Right atrium auricular region (tissue), 2 donors: ENCODE results near the gene ZBTB6. TPM values are rescaled to one million over a fixed set of nuclear protein-coding genes. Genes with fewer than 3 reads are reported as not detected.
"Not testable (repeated sequence)": the region's sequence is repeated elsewhere in the genome, so short reads cannot be mapped to it uniquely, and the experiment has no call there.

Source experiments
- DNase-seq: peaks from one replicate; pipeline ENCODE4 v3.0.0-alpha.2; 2019; ENCODE audit warnings: low spot score
- H3K27ac ChIP-seq, 2 donors: fragments of 200-600 bp; sonication (generic); 1 replicate in 1 of 2; 2 replicates in 1 of 2; pipeline ENCODE4 v1.5.1; 2016 to 2019
- H3K27me3 ChIP-seq, 2 donors: fragments of 200-600 bp; sonication (generic); one replicate each; pipeline versions ENCODE4 v1.5.1 to v1.6.0; 2017 to 2019
- H3K36me3 ChIP-seq: fragments of 200-600 bp; sonication (generic); one replicate; pipeline ENCODE4 v1.5.1; 2016
- H3K4me1 ChIP-seq, 2 donors: fragments of 200-600 bp; sonication (generic); one replicate each; pipeline versions ENCODE4 v1.5.1 to v1.6.0; 2017 to 2019
- H3K4me3 ChIP-seq, 2 donors: fragments of 200-600 bp; sonication (generic); 1 replicate in 1 of 2; 2 replicates in 1 of 2; pipeline ENCODE4 v1.5.1; 2017 to 2019; ENCODE audit warnings: mild to moderate bottlenecking in 1 of 2, moderate library complexity in 1 of 2
- H3K9me3 ChIP-seq, 2 donors: fragments of 200-600 bp; sonication (generic); one replicate each; pipeline ENCODE4 v1.5.1; 2019
- total RNA-seq, 2 donors: library from RNA; depleted of rRNA; stranded (reverse); fragments of >200 nt; gene quantifications; one replicate each; pipeline ENCODE4 v1.1.0, GENCODE V29; 2016
- TF ChIP-seq, protein P1 (sequence below), 2 donors: fragments of 200-600 bp; sonication (generic); IDR thresholded peaks; one replicate each; pipeline ENCODE4 v1.5.1; 2019; ENCODE audit warnings: antibody characterized with exemption in 2 of 2

The ZBTB6 gene
- total RNA-seq, 2 donors from 2014 or later = 6.3 to 6.8 TPM

DNA sequence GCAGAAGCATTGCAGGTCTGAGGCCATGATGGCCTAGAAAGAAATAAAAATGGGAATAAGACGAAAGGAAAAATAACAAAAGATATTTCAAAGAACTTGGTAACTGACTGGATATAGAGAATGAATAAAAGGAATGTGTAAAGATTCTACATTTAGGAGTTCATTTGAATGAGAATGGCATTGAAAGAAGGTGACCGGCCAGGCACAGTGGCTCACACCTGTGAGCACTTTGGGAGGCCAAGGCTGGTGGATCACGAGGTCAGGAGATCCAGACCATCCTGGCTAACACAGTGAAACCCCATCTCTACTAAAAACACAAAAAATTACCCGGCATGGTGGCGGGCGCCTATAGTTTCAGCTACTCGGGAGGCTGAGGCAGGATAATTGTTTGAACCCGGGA, 9.6 kb upstream of the ZBTB6 start:
- Histone ChIP-seq H3K4me1 (no peaks in the 10 kb centered on the region), H3K9me3 (no peaks in the 10 kb centered on the region), H3K36me3 (peaks cover 15% of the 10 kb centered on the region), H3K27ac (no peak overlapping the region), H3K27me3 (no peaks in the 10 kb centered on the region), H3K4me3 (no peak overlapping the region)
- TF ChIP-seq, protein P1, sequence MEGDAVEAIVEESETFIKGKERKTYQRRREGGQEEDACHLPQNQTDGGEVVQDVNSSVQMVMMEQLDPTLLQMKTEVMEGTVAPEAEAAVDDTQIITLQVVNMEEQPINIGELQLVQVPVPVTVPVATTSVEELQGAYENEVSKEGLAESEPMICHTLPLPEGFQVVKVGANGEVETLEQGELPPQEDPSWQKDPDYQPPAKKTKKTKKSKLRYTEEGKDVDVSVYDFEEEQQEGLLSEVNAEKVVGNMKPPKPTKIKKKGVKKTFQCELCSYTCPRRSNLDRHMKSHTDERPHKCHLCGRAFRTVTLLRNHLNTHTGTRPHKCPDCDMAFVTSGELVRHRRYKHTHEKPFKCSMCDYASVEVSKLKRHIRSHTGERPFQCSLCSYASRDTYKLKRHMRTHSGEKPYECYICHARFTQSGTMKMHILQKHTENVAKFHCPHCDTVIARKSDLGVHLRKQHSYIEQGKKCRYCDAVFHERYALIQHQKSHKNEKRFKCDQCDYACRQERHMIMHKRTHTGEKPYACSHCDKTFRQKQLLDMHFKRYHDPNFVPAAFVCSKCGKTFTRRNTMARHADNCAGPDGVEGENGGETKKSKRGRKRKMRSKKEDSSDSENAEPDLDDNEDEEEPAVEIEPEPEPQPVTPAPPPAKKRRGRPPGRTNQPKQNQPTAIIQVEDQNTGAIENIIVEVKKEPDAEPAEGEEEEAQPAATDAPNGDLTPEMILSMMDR (IDR thresholded peaks at IDR 0.05) = no peak
- DNase-seq = no peak

DNA sequence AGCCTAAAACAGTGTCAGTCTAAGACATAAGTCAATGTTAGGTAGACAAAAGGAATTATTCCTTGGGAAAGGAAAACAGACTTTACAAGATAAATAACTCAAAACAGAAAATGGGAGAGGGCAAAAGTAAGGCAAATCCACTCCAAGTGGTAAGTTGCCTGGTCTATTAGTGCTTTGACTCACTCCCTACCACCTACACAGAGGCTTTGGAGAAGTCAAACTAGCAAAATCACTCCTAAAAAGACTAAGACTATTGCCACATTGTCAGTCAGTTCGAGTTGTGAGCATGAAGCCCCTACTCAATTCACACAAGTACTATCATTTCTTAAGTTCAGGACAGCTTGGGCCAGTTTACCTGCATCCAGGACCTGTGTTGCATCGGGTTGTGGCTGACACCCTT, 5.2 kb upstream of the ZBTB6 start:
- DNase-seq = no peak
- Histone ChIP-seq H3K4me1 (peaks cover 0 to 5% of the 10 kb centered on the region in 2 donors), H3K9me3 (no peaks in the 10 kb centered on the region), H3K27me3 (no peaks in the 10 kb centered on the region), H3K27ac (no peak overlapping the region), H3K36me3 (peaks cover 15% of the 10 kb centered on the region), H3K4me3 (no peak overlapping the region)
- TF ChIP-seq, protein P1 (IDR thresholded peaks at IDR 0.05) = no peak

- peak overlapping the region; percentile 58 to 83 for H3K27ac ChIP-seq
- peaks cover 10% of the 10 kb centered on the region for H3K36me3 ChIP-seq
- H3K9me3 ChIP-seq = no peaks in the 10 kb centered on the region
- H3K27me3 ChIP-seq = no peaks in the 10 kb centered on the region
- TF ChIP-seq, protein P1 (IDR thresholded peaks at IDR 0.05) = no peak
- DNase-seq = no peak
- peak overlapping the region; percentile 57 to 76 for H3K4me3 ChIP-seq
- H3K4me1 ChIP-seq = peaks cover 0 to 9% of the 10 kb centered on the region in 2 donors
These were observed 506 bp downstream of the ZBTB6 start for GRCh38 chr9:122912671-122912963.

- H3K4me3 ChIP-seq, H3K27me3 ChIP-seq, DNase-seq, H3K27ac ChIP-seq, H3K36me3 ChIP-seq, H3K9me3 ChIP-seq: not testable (repeated sequence)
- peaks cover 0 to 29% of the 10 kb centered on the region in 2 donors for H3K4me1 ChIP-seq
These were observed 7.0 kb downstream of the ZBTB6 start for GRCh38 chr9:122906122-122906521.

- Histone ChIP-seq H3K9me3 (no peaks in the 10 kb centered on the region), H3K27ac (peak within 1 kb of the TSS; percentile 94 to 98), H3K36me3 (no peaks in the 10 kb centered on the region), H3K27me3 (no peaks in the 10 kb centered on the region), H3K4me1 (peaks cover 0 to 32% of the 10 kb centered on the region in 2 donors), H3K4me3 (peak within 1 kb of the TSS; percentile 78 to 85)
- TF ChIP-seq, protein P1 (IDR thresholded peaks at IDR 0.05) = peak; percentile 11 to 12
- DNase-seq = peak; percentile 99
These were observed 8.1 kb downstream of the ZBTB6 start, which contains the start of gene RC3H2 for GRCh38 chr9:122904823-122905710. TSS of gene RC3H2 (minus strand) at chr9:122905359. CDS start at chr9:122897509, 7,850 bp downstream.

GRCh38 chr9:122904466-122904822, 8.7 kb downstream of the ZBTB6 start:
- Histone ChIP-seq H3K36me3 (no peaks in the 10 kb centered on the region), H3K9me3 (no peaks in the 10 kb centered on the region), H3K4me1 (peaks cover 0 to 32% of the 10 kb centered on the region in 2 donors), H3K27ac (peak overlapping the region; percentile 94 to 98), H3K4me3 (peak overlapping the region; percentile 78 to 85), H3K27me3 (no peaks in the 10 kb centered on the region)
- TF ChIP-seq, protein P1 (IDR thresholded peaks at IDR 0.05) = no peak
- DNase-seq = no peak
